CD4-positive, alpha-beta memory T cell (primary cell): ENCODE results near the gene TENT4A. TPM values are rescaled to one million over a fixed set of nuclear protein-coding genes. Genes with fewer than 3 reads are reported as not detected.
A peak's percentile ranks its signal among the peaks of the same experiment; 100 is the strongest.

Experiments
- CTCF ChIA-PET: fragments of 350-600 bp; sonication (Branson Sonifier 250); formaldehyde crosslinking; loops from one replicate; lab custom pipeline; 2021; ENCODE audit warnings: inconsistent platforms; ENCODE audit not compliant: partially characterized antibody; lab: Charles Lee
- POLR2A ChIA-PET: fragments of 350-600 bp; sonication (Branson Sonifier 250); formaldehyde crosslinking; loops from one replicate; lab custom pipeline; 2021; ENCODE audit not compliant: partially characterized antibody; lab: Charles Lee
- DNase-seq, 5 donors: peaks; one replicate each; pipeline versions ENCODE4 v3.0.0 to v3.0.0-alpha.2; 2020 to 2022; ENCODE audit warnings: mixed read lengths in 1 of 5
- H3K27ac ChIP-seq: one replicate; pipeline ENCODE4 v1.7.0; 2013; ENCODE audit warnings: low read depth, low read length
- H3K27me3 ChIP-seq: 2 replicates; pipeline ENCODE4 v1.7.0; 2013; ENCODE audit warnings: mild to moderate bottlenecking, low read length, moderate library complexity; ENCODE audit not compliant: insufficient read depth
- H3K36me3 ChIP-seq: 2 replicates; pipeline ENCODE4 v1.7.0; 2013; ENCODE audit warnings: mild to moderate bottlenecking, low read length, moderate library complexity; ENCODE audit not compliant: insufficient read depth
- H3K4me1 ChIP-seq: 2 replicates; pipeline ENCODE4 v1.7.0; 2013; ENCODE audit warnings: mild to moderate bottlenecking, low read length, moderate library complexity; ENCODE audit not compliant: insufficient read depth
- H3K4me3 ChIP-seq, 2 donors: one replicate each; pipeline ENCODE4 v1.7.0; 2013; ENCODE audit warnings: low read length in 2 of 2, mild to moderate bottlenecking in 1 of 2
- H3K9me3 ChIP-seq, 2 donors: one replicate each; pipeline ENCODE4 v1.7.0; 2013; ENCODE audit warnings: low read length in 2 of 2, control low read depth in 1 of 2; ENCODE audit not compliant: control insufficient read depth in 1 of 2
- H3K27ac Mint-ChIP-seq, 7 donors: one replicate each; pipeline ENCODE4 v1.8.0; 2020 to 2021; ENCODE audit warnings: mixed read lengths in 7 of 7, mild to moderate bottlenecking in 6 of 7, inconsistent platforms in 3 of 7, moderate library complexity in 3 of 7
- H3K27me3 Mint-ChIP-seq, 2 donors: one replicate each; pipeline ENCODE4 v1.8.0; 2020 to 2021; ENCODE audit warnings: mixed read lengths in 2 of 2
- H3K36me3 Mint-ChIP-seq, 2 donors: one replicate each; pipeline ENCODE4 v1.8.0; 2020 to 2021; ENCODE audit warnings: mixed read lengths in 2 of 2, inconsistent platforms in 1 of 2, mild to moderate bottlenecking in 1 of 2
- H3K4me1 Mint-ChIP-seq, 4 donors: one replicate each; pipeline ENCODE4 v1.8.0; 2020 to 2021; ENCODE audit warnings: mixed read lengths in 4 of 4, mild to moderate bottlenecking in 1 of 4
- H3K4me3 Mint-ChIP-seq, 8 donors: one replicate each; pipeline ENCODE4 v1.8.0; 2020 to 2021; ENCODE audit warnings: mixed read lengths in 8 of 8, mild to moderate bottlenecking in 7 of 8, moderate library complexity in 6 of 8, inconsistent platforms in 3 of 8
- H3K9me3 Mint-ChIP-seq, 8 donors: one replicate each; pipeline ENCODE4 v1.8.0; 2020 to 2021; ENCODE audit warnings: mixed read lengths in 8 of 8, mild to moderate bottlenecking in 5 of 8, inconsistent platforms in 3 of 8, moderate library complexity in 1 of 8
- intact Hi-C: fragments of 100-400 bp; cut with micrococcal nuclease; formaldehyde crosslinking; loops from one replicate; pipeline ENCODE4 v1.15.1; 2023
- polyA plus RNA-seq, 2 donors: library from polyadenylated mRNA; unstranded; fragments of 300-500 nt; fragmentation: Illumina TruSeq; gene quantifications; one replicate each; pipeline ENCODE4 v1.2.3, GENCODE V29; 2021
- total RNA-seq, 2 experiments: library from RNA; stranded (reverse); gene quantifications; one replicate each; pipeline ENCODE4 v1.2.3, GENCODE V29; 2021

The TENT4A gene
- total and polyA plus RNA-seq, 4 experiments from 2014 or later, result 0.55 to 49.1 (median 23.4) TPM

DNA sequence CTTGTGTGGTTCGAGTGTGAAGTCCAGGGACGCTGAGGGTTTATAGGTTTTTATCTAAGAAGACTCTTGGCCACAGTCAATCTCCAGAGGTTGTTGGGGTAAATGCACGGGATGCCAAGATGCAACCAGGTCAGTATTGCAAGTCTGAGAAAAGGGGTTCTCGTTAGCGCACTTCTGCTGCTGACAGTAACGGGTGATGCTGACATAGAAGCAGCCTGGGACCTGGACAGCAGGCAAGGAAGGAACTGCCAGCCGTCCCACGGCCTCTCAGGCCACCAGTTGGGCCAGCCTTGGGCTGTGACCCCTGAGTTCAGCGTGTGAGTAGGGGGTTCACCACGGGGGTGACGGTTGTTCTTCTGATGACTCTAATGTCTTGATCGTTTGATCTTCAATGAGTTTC, 39.0 kb downstream of the TENT4A start:
- Mint-ChIP-seq H3K4me1 (peaks cover 0 to 8% (median 1%) of the 10 kb centered on the region in 4 donors), H3K9me3 (no peaks in the 10 kb centered on the region), H3K27me3 (no peaks in the 10 kb centered on the region), H3K4me3 (no peak overlapping the region), H3K36me3 (peaks cover 69 to 79% of the 10 kb centered on the region in 2 donors), H3K27ac (no peak overlapping the region)
- Histone ChIP-seq H3K4me1 (no peaks in the 10 kb centered on the region), H3K4me3 (no peak overlapping the region), H3K27me3 (no peaks in the 10 kb centered on the region), H3K36me3 (peaks cover 80% of the 10 kb centered on the region), H3K27ac (no peak overlapping the region), H3K9me3 (no peaks in the 10 kb centered on the region)
- ChIA-PET POLR2A (no interaction called here), CTCF (no interaction called here)
- no peak for DNase-seq
- intact Hi-C loops, result no loop called here

DNA sequence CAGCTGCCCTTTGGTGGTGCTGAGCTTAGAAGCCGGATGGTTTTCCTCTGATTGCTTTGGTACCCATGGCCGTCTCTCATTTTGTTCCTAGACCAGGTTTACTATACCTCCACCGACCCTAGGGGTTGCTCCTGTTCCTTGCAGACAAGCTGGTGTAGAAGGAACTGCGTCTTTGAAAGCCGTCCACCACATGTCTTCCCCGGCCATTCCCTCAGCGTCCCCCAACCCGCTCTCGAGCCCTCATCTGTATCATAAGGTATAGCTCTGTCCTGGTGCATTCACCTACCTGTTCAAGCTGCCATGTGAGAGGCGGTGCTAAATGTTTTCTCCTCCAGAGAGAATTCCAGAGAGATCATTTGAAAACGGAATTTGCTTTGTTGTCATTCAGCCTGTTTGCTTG, 39.5 kb downstream of the TENT4A start:
- intact Hi-C loops, result no loop called here
- no peaks in the 10 kb centered on the region for H3K27me3 Mint-ChIP-seq

DNA sequence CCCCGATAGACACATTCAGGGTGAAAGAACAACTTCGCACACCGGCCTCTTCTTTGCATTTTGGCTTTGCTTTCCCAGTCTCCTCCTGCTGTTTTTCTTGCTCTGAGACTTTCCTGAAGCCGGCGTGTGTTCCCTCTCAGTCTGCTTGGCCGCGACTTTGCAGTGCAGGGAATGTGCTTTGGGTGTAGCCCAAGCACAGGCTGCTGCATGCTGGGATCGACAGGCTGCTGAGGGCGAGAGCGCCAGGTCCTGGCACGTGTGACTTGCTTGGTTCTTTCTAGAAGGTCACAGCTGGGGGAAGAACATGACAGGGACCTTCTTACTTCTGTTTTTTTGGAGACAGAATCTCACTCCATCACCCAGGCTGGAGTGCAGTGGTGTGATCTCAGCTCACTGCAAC, 40.6 kb downstream of the TENT4A start:
- no peaks in the 10 kb centered on the region for H3K27me3 ChIP-seq
- Mint-ChIP-seq H3K27ac (no peak overlapping the region), H3K4me3 (no peak overlapping the region), H3K4me1 (peaks cover 0 to 5% (median 0%) of the 10 kb centered on the region in 4 donors), H3K9me3 (no peaks in the 10 kb centered on the region), H3K27me3 (no peaks in the 10 kb centered on the region), H3K36me3 (peaks cover 68 to 69% of the 10 kb centered on the region in 2 donors)
- CTCF ChIA-PET, result interaction anchor here (0.6 kb wide), 1 partner anchor 122 kb away, joined by 3 read pairs; no protein-coding TSS in a partner anchor
- H3K27ac ChIP-seq, result no peak overlapping the region
- intact Hi-C loops, result no loop called here
- POLR2A ChIA-PET, result no interaction called here
- H3K4me3 ChIP-seq, result no peak overlapping the region
- peaks cover 71% of the 10 kb centered on the region for H3K36me3 ChIP-seq
- H3K4me1 ChIP-seq, result no peaks in the 10 kb centered on the region
- no peaks in the 10 kb centered on the region for H3K9me3 ChIP-seq
- no peak for DNase-seq

More for the DNA sequence above, 39.5 kb downstream of the TENT4A start:
- H3K36me3 ChIP-seq, result peaks cover 82% of the 10 kb centered on the region
- H3K27me3 ChIP-seq, result no peaks in the 10 kb centered on the region
- H3K4me1 ChIP-seq, result no peaks in the 10 kb centered on the region
- H3K9me3 ChIP-seq, result no peaks in the 10 kb centered on the region
- no peak overlapping the region for H3K27ac Mint-ChIP-seq
- no peak overlapping the region for H3K4me3 Mint-ChIP-seq
- DNase-seq, result no peak
- H3K36me3 Mint-ChIP-seq, result peaks cover 70 to 73% of the 10 kb centered on the region in 2 donors
- H3K9me3 Mint-ChIP-seq, result no peaks in the 10 kb centered on the region
- ChIA-PET POLR2A (no interaction called here), CTCF (no interaction called here)
- no peak overlapping the region for H3K4me3 ChIP-seq
- H3K27ac ChIP-seq, result no peak overlapping the region
- H3K4me1 Mint-ChIP-seq, result peaks cover 0 to 8% (median 1%) of the 10 kb centered on the region in 4 donors

DNA sequence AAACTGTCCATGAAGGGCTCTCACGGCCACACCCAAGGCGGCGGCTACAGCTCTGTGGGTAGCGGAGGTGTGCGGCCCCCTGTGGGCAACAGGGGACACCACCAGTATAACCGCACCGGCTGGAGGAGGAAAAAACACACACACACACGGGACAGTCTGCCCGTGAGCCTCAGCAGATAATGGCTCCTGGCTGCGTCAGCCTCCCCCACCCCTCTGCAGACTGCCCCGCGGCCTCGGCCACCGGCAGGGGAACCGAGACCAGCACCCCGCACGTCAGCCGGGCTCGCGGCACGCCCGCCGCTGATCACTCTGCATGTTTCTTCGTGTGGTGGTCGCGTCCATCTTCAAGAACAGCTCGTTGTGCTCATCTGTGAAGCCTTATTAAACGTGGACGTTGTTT, 41.5 kb downstream of the TENT4A start:
- POLR2A ChIA-PET, result no interaction called here
- Histone ChIP-seq H3K36me3 (peaks cover 65% of the 10 kb centered on the region), H3K4me3 (no peak overlapping the region), H3K4me1 (no peaks in the 10 kb centered on the region), H3K27ac (no peak overlapping the region), H3K9me3 (no peaks in the 10 kb centered on the region), H3K27me3 (no peaks in the 10 kb centered on the region)
- Mint-ChIP-seq H3K27ac (peak overlapping the region in 1 of 7 donors; percentile 53), H3K4me3 (no peak overlapping the region), H3K27me3 (no peaks in the 10 kb centered on the region), H3K4me1 (no peaks in the 10 kb centered on the region), H3K9me3 (no peaks in the 10 kb centered on the region), H3K36me3 (peaks cover 60 to 64% of the 10 kb centered on the region in 2 donors)
- intact Hi-C loops, result no loop called here
- no peak for DNase-seq
- CTCF ChIA-PET, result no interaction called here

GRCh38 chr5:6755519-6755918, 42.3 kb downstream of the TENT4A start:
- Histone ChIP-seq H3K9me3 (no peaks in the 10 kb centered on the region), H3K4me3 (no peak overlapping the region), H3K36me3 (peaks cover 59% of the 10 kb centered on the region), H3K4me1 (no peaks in the 10 kb centered on the region), H3K27ac (no peak overlapping the region), H3K27me3 (no peaks in the 10 kb centered on the region)
- DNase-seq, result no peak
- intact Hi-C loops, result no loop called here
- Mint-ChIP-seq H3K27me3 (no peaks in the 10 kb centered on the region), H3K36me3 (peaks cover 54 to 60% of the 10 kb centered on the region in 2 donors), H3K4me3 (peak overlapping the region in 1 of 8 donors; percentile 5), H3K9me3 (no peaks in the 10 kb centered on the region), H3K4me1 (no peaks in the 10 kb centered on the region), H3K27ac (no peak overlapping the region)
- CTCF ChIA-PET, result no interaction called here
- POLR2A ChIA-PET, result no interaction called here

GRCh38 chr5:6755941-6756340, 42.7 kb downstream of the TENT4A start:
- H3K9me3 ChIP-seq, result no peaks in the 10 kb centered on the region
- H3K36me3 ChIP-seq, result peaks cover 55% of the 10 kb centered on the region
- Mint-ChIP-seq H3K4me1 (no peaks in the 10 kb centered on the region), H3K4me3 (no peak overlapping the region), H3K27me3 (no peaks in the 10 kb centered on the region), H3K9me3 (no peaks in the 10 kb centered on the region), H3K27ac (no peak overlapping the region), H3K36me3 (peaks cover 53 to 57% of the 10 kb centered on the region in 2 donors)
- no peak for DNase-seq
- no peaks in the 10 kb centered on the region for H3K27me3 ChIP-seq
- ChIA-PET CTCF (no interaction called here), POLR2A (no interaction called here)
- H3K4me3 ChIP-seq, result no peak overlapping the region
- no peak overlapping the region for H3K27ac ChIP-seq
- no peaks in the 10 kb centered on the region for H3K4me1 ChIP-seq
- intact Hi-C loops, result no loop called here

DNA sequence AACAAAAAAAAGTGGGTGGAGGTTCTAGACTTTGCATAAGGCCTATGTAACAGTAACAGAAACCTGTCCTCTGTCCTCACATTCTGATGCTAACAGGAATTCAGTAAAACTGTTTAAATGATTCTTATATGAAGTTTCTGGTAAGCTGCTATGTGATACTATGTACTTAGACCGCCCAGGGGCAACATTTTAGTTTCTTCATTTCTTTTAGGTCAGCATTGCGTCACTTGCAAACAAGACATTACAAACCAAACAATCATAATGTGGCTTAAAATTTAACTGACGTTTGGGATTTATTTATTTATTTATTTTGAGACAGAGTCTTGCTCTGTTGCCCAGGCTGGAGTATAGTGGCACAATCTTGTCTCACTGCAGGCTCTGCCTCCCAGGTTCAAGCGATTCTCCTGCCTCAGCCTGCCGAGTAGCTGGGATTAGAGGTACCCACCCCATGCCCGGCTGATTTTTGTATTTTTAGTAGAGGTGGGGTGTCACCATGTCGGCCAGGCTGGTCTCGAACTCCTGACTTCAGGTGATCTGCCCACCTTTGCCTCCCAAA, 44.3 kb downstream of the TENT4A start:
- intact Hi-C loops, result no loop called here
- ChIA-PET CTCF (interaction anchor here (1.2 kb wide), 2 partner anchors 8 to 14 kb away, joined by 3 to 4 read pairs; no protein-coding TSS in a partner anchor), POLR2A (no interaction called here)
- Mint-ChIP-seq H3K27ac (no peak overlapping the region), H3K4me3 (no peak overlapping the region), H3K9me3 (no peaks in the 10 kb centered on the region), H3K4me1 (no peaks in the 10 kb centered on the region), H3K27me3 (no peaks in the 10 kb centered on the region), H3K36me3 (peaks cover 38 to 42% of the 10 kb centered on the region in 2 donors)
- Histone ChIP-seq H3K36me3 (peaks cover 41% of the 10 kb centered on the region), H3K9me3 (no peaks in the 10 kb centered on the region), H3K4me3 (no peak overlapping the region), H3K27me3 (no peaks in the 10 kb centered on the region), H3K4me1 (no peaks in the 10 kb centered on the region), H3K27ac (no peak overlapping the region)
- no peak for DNase-seq
